H9 (cell line): ENCODE measurements around the gene PDE4B. TPM values are rescaled to one million over a fixed set of nuclear protein-coding genes. Genes with fewer than 3 reads are reported as not detected.

Source experiments
- DNase-seq: peaks from one replicate; pipeline ENCODE4 v3.0.0-alpha.2; 2017
- H2AFZ ChIP-seq: one replicate; pipeline ENCODE4 v1.6.1; 2013; ENCODE audit warnings: mild to moderate bottlenecking, low read length, control low read depth, moderate library complexity
- H2AK5ac ChIP-seq: 2 replicates; pipeline ENCODE4 v1.6.1; 2013; ENCODE audit warnings: low read length, control low read depth, mixed read lengths; ENCODE audit not compliant: insufficient read length
- H2BK120ac ChIP-seq: one replicate; pipeline ENCODE4 v1.6.1; 2013; ENCODE audit warnings: low read depth, mild to moderate bottlenecking, low read length, control low read depth, inconsistent platforms; ENCODE audit not compliant: poor library complexity, severe bottlenecking
- H2BK12ac ChIP-seq: 2 replicates; pipeline ENCODE4 v1.6.1; 2013; ENCODE audit warnings: low read length, control low read depth, mixed read lengths, low read depth; ENCODE audit not compliant: insufficient read length
- H2BK15ac ChIP-seq: 2 replicates; pipeline ENCODE4 v1.6.1; 2013; ENCODE audit warnings: low read depth, low read length, control low read depth
- H2BK20ac ChIP-seq: one replicate; pipeline ENCODE4 v1.6.1; 2013; ENCODE audit warnings: low read depth, mild to moderate bottlenecking, low read length, control low read depth, inconsistent platforms; ENCODE audit not compliant: poor library complexity, severe bottlenecking
- H2BK5ac ChIP-seq: 2 replicates; pipeline ENCODE4 v1.6.1; 2013; ENCODE audit warnings: low read length, control low read depth, mixed read lengths; ENCODE audit not compliant: insufficient read length
- H3K14ac ChIP-seq: 2 replicates; pipeline ENCODE4 v1.6.1; 2013; ENCODE audit warnings: low read length, control low read depth; ENCODE audit not compliant: insufficient read depth
- H3K18ac ChIP-seq: 2 replicates; pipeline ENCODE4 v1.6.1; 2013; ENCODE audit warnings: low read depth, mild to moderate bottlenecking, mixed read lengths, low read length, control low read depth; ENCODE audit not compliant: insufficient read length
- H3K23ac ChIP-seq: 2 replicates; pipeline ENCODE4 v1.6.1; 2013; ENCODE audit warnings: low read length, control low read depth, mixed read lengths, low read depth; ENCODE audit not compliant: insufficient read length
- H3K23me2 ChIP-seq: 2 replicates; pipeline ENCODE4 v1.6.1; 2013; ENCODE audit warnings: low read depth, mild to moderate bottlenecking, mixed read lengths, low read length, control low read depth; ENCODE audit not compliant: insufficient read length, poor library complexity, severe bottlenecking
- H3K27ac ChIP-seq: 2 replicates; pipeline ENCODE4 v1.5.1; 2013; ENCODE audit warnings: low read length, control low read depth, mixed read lengths, low read depth; ENCODE audit not compliant: insufficient read length
- H3K27me3 ChIP-seq: 2 replicates; pipeline ENCODE4 v1.6.1; 2013; ENCODE audit warnings: low read length, control low read depth, inconsistent platforms; ENCODE audit not compliant: insufficient read depth
- H3K4ac ChIP-seq: 2 replicates; pipeline ENCODE4 v1.6.1; 2013; ENCODE audit warnings: low read depth, mild to moderate bottlenecking, control low read depth, inconsistent platforms, low read length, moderate library complexity
- H3K4me1 ChIP-seq: 2 replicates; pipeline ENCODE4 v1.6.1; 2013; ENCODE audit warnings: low read length, control low read depth, inconsistent platforms; ENCODE audit not compliant: insufficient read depth
- H3K4me2 ChIP-seq: 2 replicates; pipeline ENCODE4 v1.6.1; 2013; ENCODE audit warnings: low read length, control low read depth, mixed read lengths; ENCODE audit not compliant: insufficient read length, insufficient read depth
- H3K56ac ChIP-seq: 2 replicates; pipeline ENCODE4 v1.6.1; 2013; ENCODE audit warnings: low read depth, mild to moderate bottlenecking, mixed read lengths, low read length, control low read depth; ENCODE audit not compliant: insufficient read length
- H3K79me1 ChIP-seq: 2 replicates; pipeline ENCODE4 v1.6.1; 2013; ENCODE audit warnings: low read depth, mild to moderate bottlenecking, moderate library complexity, low read length, control low read depth, inconsistent platforms; ENCODE audit not compliant: insufficient read depth, poor library complexity, severe bottlenecking
- H3K79me2 ChIP-seq: 2 replicates; pipeline ENCODE4 v1.6.1; 2013; ENCODE audit warnings: low read length, control low read depth, inconsistent platforms; ENCODE audit not compliant: insufficient read depth
- H3K9ac ChIP-seq: 2 replicates; pipeline ENCODE4 v1.6.1; 2013; ENCODE audit warnings: low read length, control low read depth, mixed read lengths; ENCODE audit not compliant: insufficient read length; ENCODE audit errors: extremely low read depth
- H3K9me3 ChIP-seq: one replicate; pipeline ENCODE4 v1.6.1; 2013; ENCODE audit warnings: low read depth, low read length, inconsistent platforms; ENCODE audit not compliant: control insufficient read depth
- H3T11ph ChIP-seq: one replicate; pipeline ENCODE4 v1.6.1; 2013; ENCODE audit warnings: mild to moderate bottlenecking, low read length, control low read depth, inconsistent platforms
- H4K20me1 ChIP-seq: one replicate; pipeline ENCODE4 v1.6.1; 2013; ENCODE audit not compliant: control insufficient read depth, insufficient read length, insufficient read depth
- H4K5ac ChIP-seq: 2 replicates; pipeline ENCODE4 v1.6.1; 2013; ENCODE audit warnings: low read depth, mild to moderate bottlenecking, mixed read lengths, low read length, control low read depth; ENCODE audit not compliant: insufficient read length
- H4K8ac ChIP-seq: replicated peaks from 2 replicates; pipeline ENCODE4 v1.6.1; 2013; ENCODE audit warnings: low read length, control low read depth, mixed read lengths, low read depth; ENCODE audit not compliant: insufficient read length
- H4K91ac ChIP-seq: 2 replicates; pipeline ENCODE4 v1.6.1; 2013; ENCODE audit warnings: low read depth, mild to moderate bottlenecking, moderate library complexity, mixed read lengths, low read length, control low read depth; ENCODE audit not compliant: insufficient read length
- H3K27ac Mint-ChIP-seq, 3 experiments: 2 replicates in 2 of 3; 3 replicates in 1 of 3; pipeline ENCODE4 v1.8.0; 2020 to 2021; ENCODE audit warnings: mixed read lengths in 3 of 3, mild to moderate bottlenecking in 1 of 3, moderate library complexity in 1 of 3
- H3K27me3 Mint-ChIP-seq: 2 replicates; pipeline ENCODE4 v1.8.0; 2021; ENCODE audit warnings: low read depth, mild to moderate bottlenecking, moderate library complexity, mixed read lengths
- H3K36me3 Mint-ChIP-seq, 3 experiments: 2 replicates in 2 of 3; 3 replicates in 1 of 3; pipeline ENCODE4 v1.8.0; 2020 to 2021; ENCODE audit warnings: low read depth in 3 of 3, mixed read lengths in 3 of 3; ENCODE audit not compliant: insufficient read depth in 1 of 3
- H3K4me1 Mint-ChIP-seq, 2 experiments: 2 replicates each; pipeline ENCODE4 v1.8.0; 2020; ENCODE audit warnings: mixed read lengths in 2 of 2
- H3K4me3 Mint-ChIP-seq, 2 experiments: 2 replicates in 1 of 2; 3 replicates in 1 of 2; pipeline ENCODE4 v1.8.0; 2020 to 2021; ENCODE audit warnings: mild to moderate bottlenecking in 2 of 2, mixed read lengths in 2 of 2, moderate library complexity in 1 of 2
- H3K9me3 Mint-ChIP-seq, 2 experiments: 2 replicates in 1 of 2; 3 replicates in 1 of 2; pipeline ENCODE4 v1.8.0; 2020; ENCODE audit warnings: mild to moderate bottlenecking in 2 of 2, mixed read lengths in 2 of 2, moderate library complexity in 1 of 2
- WGBS: extraction: QIAGEN DNeasy Blood & Tissue Kit; methylation state at CpG from one replicate; pipeline ENCODE4 v1.1.7; 2013; ENCODE audit warnings: missing lambda C conversion rate, low lambda C conversion rate, mixed read lengths; ENCODE audit not compliant: insufficient read length; ENCODE audit errors: extremely low coverage; 5-methylcytosine and 5-hydroxymethylcytosine counted together
- total RNA-seq: library from RNA; stranded (reverse); gene quantifications from 2 replicates; pipeline ENCODE4 v1.2.1, GENCODE V29; 2021
- TF ChIP-seq, protein P1 (sequence below): fragments of 200-600 bp; sonication (generic); conservative IDR thresholded peaks from 3 replicates; pipeline ENCODE4 v1.8.0; 2021; ENCODE audit warnings: antibody characterized with exemption, mild to moderate bottlenecking

PDE4B gene
- total RNA-seq, 1 experiment from 2014 or later = 19.8 TPM

GRCh38 chr1:66227966-66228365 lies 435.3 kb downstream of the PDE4B start:
- H3K4me1 Mint-ChIP-seq = peaks cover 3 to 6% of the 10 kb centered on the region in 2 experiments; a peak in 1 of 4 replicates
- WGBS = no CpG with 5 or more reads among the region's 2 CpGs
- H3K9me3 Mint-ChIP-seq = no peaks in the 10 kb centered on the region
- no peak overlapping the region for H3K27ac ChIP-seq
- no peak overlapping the region for H2BK15ac ChIP-seq
- H4K8ac ChIP-seq = no peak overlapping the region
- no peaks in the 10 kb centered on the region for H3K9me3 ChIP-seq
- no peak overlapping the region for H2AK5ac ChIP-seq
- H4K5ac ChIP-seq = no peak overlapping the region
- H3K23ac ChIP-seq = no peak overlapping the region
- H3K4me1 ChIP-seq = no peaks in the 10 kb centered on the region
- H3K27ac Mint-ChIP-seq = no peak overlapping the region
- H4K20me1 ChIP-seq = no peaks in the 10 kb centered on the region
- no peak overlapping the region for H3K56ac ChIP-seq
- TF ChIP-seq, protein P1, sequence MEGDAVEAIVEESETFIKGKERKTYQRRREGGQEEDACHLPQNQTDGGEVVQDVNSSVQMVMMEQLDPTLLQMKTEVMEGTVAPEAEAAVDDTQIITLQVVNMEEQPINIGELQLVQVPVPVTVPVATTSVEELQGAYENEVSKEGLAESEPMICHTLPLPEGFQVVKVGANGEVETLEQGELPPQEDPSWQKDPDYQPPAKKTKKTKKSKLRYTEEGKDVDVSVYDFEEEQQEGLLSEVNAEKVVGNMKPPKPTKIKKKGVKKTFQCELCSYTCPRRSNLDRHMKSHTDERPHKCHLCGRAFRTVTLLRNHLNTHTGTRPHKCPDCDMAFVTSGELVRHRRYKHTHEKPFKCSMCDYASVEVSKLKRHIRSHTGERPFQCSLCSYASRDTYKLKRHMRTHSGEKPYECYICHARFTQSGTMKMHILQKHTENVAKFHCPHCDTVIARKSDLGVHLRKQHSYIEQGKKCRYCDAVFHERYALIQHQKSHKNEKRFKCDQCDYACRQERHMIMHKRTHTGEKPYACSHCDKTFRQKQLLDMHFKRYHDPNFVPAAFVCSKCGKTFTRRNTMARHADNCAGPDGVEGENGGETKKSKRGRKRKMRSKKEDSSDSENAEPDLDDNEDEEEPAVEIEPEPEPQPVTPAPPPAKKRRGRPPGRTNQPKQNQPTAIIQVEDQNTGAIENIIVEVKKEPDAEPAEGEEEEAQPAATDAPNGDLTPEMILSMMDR = no peak
- no peaks in the 10 kb centered on the region; the same call in 1 of the 2 replicates for H3K27me3 Mint-ChIP-seq
- no peaks in the 10 kb centered on the region for H3K79me1 ChIP-seq
- no peak overlapping the region for H2AFZ ChIP-seq
- H3K4me2 ChIP-seq = no peak overlapping the region
- no peak overlapping the region for H3K18ac ChIP-seq
- H3K23me2 ChIP-seq = no peaks in the 10 kb centered on the region
- H2BK12ac ChIP-seq = no peak overlapping the region
- no peak overlapping the region for H3K4ac ChIP-seq
- no peaks in the 10 kb centered on the region for H3K79me2 ChIP-seq
- no peak overlapping the region for H3K4me3 Mint-ChIP-seq
- H2BK20ac ChIP-seq = no peak overlapping the region
- H3K27me3 ChIP-seq = no peaks in the 10 kb centered on the region
- H4K91ac ChIP-seq = no peak overlapping the region
- no peak overlapping the region for H2BK5ac ChIP-seq
- H3T11ph ChIP-seq = no peak overlapping the region
- H3K36me3 Mint-ChIP-seq = no peaks in the 10 kb centered on the region
- no peak overlapping the region for H2BK120ac ChIP-seq
- H3K14ac ChIP-seq = no peak overlapping the region
- DNase-seq = no peak
- H3K9ac ChIP-seq = no peak overlapping the region
